ENCODE results near the gene WFDC2. TPM values are rescaled to one million over a fixed set of nuclear protein-coding genes. Genes with fewer than 3 reads are reported as not detected.
"Not testable (repeated sequence)": the region's sequence is repeated elsewhere in the genome, so short reads cannot be mapped to it uniquely, and the experiment has no call there.

Gene WFDC2
- polyA plus RNA-seq, 4 donors, result 171 to 224 (median 204) TPM

GRCh38 chr20:45450097-45450818 lies 19.3 kb upstream of the WFDC2 start:
- peak in 1 of 4 donors; percentile 36 for DNase-seq (ENCODE audit: low read depth in 4 of 4, low spot score in 3 of 4)

DNA sequence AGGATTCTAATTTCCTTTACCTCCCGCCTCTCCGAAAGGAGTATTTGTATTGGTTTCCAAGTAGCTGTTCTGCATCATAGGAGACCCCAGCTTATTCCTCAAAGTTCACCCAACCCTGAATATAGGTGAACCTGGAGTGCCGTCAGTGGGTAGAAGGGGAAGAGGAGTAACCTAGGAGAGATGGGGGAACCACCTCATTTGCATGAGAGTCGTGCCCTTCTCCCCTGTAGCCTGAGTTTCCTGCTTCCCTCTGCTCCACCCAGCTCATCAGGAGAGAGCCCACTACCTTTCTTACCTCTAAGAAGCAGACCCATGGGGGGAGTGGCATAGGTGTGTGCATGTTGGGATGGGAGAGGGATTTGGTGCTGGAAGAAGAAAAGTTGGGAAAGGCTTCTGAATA lies 17.3 kb upstream of the WFDC2 start:
- DNase-seq (ENCODE audit: low read depth in 4 of 4, low spot score in 3 of 4), result no peak

- DNase-seq (ENCODE audit: low read depth in 4 of 4, low spot score in 3 of 4), result no peak
Observed at GRCh38 chr20:45452772-45453691, 16.5 kb upstream of the WFDC2 start.

DNA sequence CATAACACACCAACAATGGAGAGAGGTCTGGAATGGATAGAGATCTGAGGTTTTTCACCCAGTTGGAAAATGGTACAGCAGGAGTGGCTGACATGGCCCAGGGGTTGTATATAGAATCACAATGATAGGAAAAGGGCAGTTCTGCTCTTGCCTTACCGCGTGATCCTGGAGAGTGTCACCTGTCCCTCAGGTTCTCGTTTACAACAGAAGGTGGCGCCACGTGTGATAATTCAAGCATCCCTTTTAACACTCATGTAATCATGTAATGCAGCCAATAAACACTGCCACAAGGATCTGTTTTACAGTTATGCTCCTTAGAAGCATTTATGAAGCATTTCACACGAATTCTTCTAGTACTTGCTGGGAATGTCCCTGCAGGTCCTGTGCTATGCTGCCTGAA lies 12.9 kb upstream of the WFDC2 start:
- DNase-seq (ENCODE audit: low read depth in 4 of 4, low spot score in 3 of 4), result peak in 1 of 4 donors; percentile 10

- no peak for DNase-seq (ENCODE audit: low read depth in 4 of 4, low spot score in 3 of 4)
Observed at GRCh38 chr20:45459606-45460005, 9.9 kb upstream of the WFDC2 start.

- no peak for DNase-seq (ENCODE audit: low read depth in 4 of 4, low spot score in 3 of 4)
Observed at GRCh38 chr20:45461225-45461624, 8.3 kb upstream of the WFDC2 start.

- no peak for DNase-seq (ENCODE audit: low read depth in 4 of 4, low spot score in 3 of 4)
Observed at GRCh38 chr20:45462711-45463509, 6.6 kb upstream of the WFDC2 start.

DNA sequence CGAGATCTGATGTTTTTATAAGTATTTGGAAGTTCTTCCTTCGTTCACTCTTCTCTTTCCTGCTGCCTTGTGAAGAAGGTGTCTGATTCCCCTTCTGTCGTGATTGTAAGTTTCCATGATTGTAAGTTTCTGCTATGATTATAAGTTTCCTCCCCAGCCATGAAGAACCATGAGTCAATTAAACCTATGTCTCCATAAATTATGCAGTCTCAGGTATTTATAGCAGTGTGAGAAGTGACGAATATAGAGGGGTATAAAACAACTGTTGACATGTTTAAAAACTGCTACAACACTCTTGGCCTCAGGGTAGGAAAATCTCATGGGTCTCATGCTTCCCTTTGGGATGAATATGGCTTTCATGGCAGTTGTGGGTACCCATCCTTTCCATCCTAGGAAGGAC lies 5.8 kb upstream of the WFDC2 start:
- no peak for DNase-seq (ENCODE audit: low read depth in 4 of 4, low spot score in 3 of 4)

- no peak for DNase-seq (ENCODE audit: low read depth in 4 of 4, low spot score in 3 of 4)
Observed at GRCh38 chr20:45465491-45466266, 3.9 kb upstream of the WFDC2 start.

DNA sequence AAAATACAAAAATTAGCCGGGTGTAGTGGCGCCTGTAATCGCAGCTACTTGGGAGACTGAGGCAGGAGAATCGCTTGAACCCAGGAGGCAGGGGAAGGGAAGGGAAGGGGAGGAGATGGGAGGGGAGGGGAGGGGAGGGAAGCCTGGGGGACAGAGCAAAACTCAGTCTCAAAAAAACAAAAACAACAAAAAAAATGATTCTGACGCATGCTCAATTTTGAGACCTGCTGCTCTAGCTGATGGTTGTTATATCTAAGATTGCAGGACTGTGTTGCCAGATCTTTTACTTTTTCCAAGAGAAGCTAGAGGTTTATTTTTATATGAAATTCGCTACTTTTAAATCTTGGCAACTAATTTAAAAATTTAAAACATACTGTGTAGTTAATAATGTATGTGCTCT lies 2.4 kb upstream of the WFDC2 start:
- DNase-seq (ENCODE audit: low read depth in 4 of 4, low spot score in 3 of 4), result no peak

- no peak for DNase-seq (ENCODE audit: low read depth in 4 of 4, low spot score in 3 of 4)
Observed at GRCh38 chr20:45467861-45468260, 1.7 kb upstream of the WFDC2 start.

DNA sequence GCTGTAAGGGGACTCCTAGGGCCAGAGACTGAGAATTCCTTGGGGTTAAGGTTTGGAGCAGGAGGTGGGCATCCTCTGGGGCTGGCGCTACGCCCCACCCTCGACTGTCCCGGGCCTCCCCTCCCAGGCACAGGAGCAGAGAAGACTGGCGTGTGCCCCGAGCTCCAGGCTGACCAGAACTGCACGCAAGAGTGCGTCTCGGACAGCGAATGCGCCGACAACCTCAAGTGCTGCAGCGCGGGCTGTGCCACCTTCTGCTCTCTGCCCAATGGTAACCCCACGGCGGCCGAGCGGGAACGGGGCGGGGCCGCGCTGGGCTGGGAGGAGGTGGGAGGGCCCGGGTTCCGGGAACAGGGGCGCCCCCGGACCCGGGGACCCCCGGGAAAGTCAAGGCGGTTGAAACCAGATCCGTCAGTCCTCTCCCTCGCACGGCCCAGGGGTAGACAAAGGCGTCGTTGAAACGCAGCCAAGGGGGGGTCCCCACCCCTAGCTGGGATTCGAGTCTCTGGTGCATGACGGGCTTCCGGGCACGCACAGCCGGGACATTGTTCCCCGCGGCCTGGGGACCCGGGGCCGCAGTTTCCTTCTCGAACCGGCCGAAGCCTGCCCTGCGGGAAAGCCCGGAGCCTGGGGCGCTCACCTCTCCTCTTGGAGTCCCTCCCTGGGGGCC lies 844 bp downstream of the WFDC2 start:
- peak; percentile 50 to 69 (median 64) for DNase-seq (ENCODE audit: low read depth in 4 of 4, low spot score in 3 of 4)

GRCh38 chr20:45470937-45471336 lies 1.4 kb downstream of the WFDC2 start:
- peak in 1 of 4 donors; percentile 23 for DNase-seq (ENCODE audit: low read depth in 4 of 4, low spot score in 3 of 4)

- DNase-seq (ENCODE audit: low read depth in 4 of 4, low spot score in 3 of 4), result not testable (repeated sequence)
Observed at GRCh38 chr20:45472286-45472685, 2.7 kb downstream of the WFDC2 start.

DNA sequence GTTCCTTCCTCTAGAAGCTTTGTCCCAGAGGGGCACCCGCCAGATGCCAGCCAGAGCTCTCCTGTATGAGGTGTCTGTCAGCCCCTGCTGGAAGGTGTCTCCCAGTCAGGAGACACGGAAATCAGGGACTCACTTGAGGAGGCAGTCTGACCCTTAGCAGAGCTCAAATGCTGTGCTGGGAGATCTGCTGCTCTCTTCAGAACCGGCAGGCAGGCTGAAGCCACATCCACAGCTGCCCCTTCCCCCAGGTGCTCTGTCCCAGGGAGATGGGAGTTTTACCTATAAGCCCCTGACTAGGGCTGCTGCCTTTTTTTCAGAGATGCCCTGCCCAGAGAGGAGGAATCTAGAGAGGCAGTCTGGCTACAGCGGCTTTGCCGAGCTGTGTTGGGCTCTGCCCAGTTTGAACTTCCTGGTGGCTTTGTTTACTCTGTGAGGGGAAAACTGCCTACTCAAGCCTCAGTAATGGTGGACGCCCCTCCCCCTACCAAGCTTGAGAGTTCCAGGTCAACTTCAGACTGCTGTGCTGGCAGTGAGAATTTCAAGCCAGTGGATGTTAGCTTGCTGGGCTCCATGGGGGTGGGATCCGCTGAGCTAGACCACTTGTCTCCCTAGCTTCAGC lies 8.1 kb downstream of the WFDC2 start:
- DNase-seq (ENCODE audit: low read depth in 4 of 4, low spot score in 3 of 4), result not testable (repeated sequence)

DNA sequence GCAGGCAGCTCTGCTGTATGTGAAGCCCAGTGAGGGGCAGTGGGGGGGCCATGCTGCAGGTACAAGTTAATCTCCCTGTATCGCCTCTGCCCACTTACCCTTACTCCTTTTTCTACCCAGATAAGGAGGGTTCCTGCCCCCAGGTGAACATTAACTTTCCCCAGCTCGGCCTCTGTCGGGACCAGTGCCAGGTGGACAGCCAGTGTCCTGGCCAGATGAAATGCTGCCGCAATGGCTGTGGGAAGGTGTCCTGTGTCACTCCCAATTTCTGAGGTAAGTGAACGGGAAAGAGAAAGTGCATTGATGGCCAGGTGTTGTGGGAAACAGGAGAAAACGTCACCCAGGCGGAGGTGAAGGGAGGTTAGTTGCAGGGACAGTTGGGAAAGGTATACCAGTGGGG lies 10.3 kb downstream of the WFDC2 start:
- DNase-seq (ENCODE audit: low read depth in 4 of 4, low spot score in 3 of 4), result no peak

GRCh38 chr20:45484676-45485075 lies 15.1 kb downstream of the WFDC2 start:
- DNase-seq (ENCODE audit: low read depth in 4 of 4, low spot score in 3 of 4), result no peak

- DNase-seq (ENCODE audit: low read depth in 4 of 4, low spot score in 3 of 4), result no peak
Observed at GRCh38 chr20:45485388-45485787, 15.8 kb downstream of the WFDC2 start.

GRCh38 chr20:45487231-45487635 lies 17.7 kb downstream of the WFDC2 start:
- DNase-seq (ENCODE audit: low read depth in 4 of 4, low spot score in 3 of 4), result no peak

Measured in right renal pelvis (tissue), 4 donors.